Activated gamma-delta T cell treated with anti-CD3 and anti-CD28 coated beads, Interleukin-2, amount 50 U/mL, for 16 hours (primary cell): ENCODE measurements around the gene MIA2.
"Not testable (repeated sequence)": the region's sequence is repeated elsewhere in the genome, so short reads cannot be mapped to it uniquely, and the experiment has no call there.

Source experiments
- DNase-seq: peaks from one replicate; pipeline ENCODE4 v3.0.0-alpha.2; 2020; ENCODE audit warnings: low read depth

MIA2 gene

DNA sequence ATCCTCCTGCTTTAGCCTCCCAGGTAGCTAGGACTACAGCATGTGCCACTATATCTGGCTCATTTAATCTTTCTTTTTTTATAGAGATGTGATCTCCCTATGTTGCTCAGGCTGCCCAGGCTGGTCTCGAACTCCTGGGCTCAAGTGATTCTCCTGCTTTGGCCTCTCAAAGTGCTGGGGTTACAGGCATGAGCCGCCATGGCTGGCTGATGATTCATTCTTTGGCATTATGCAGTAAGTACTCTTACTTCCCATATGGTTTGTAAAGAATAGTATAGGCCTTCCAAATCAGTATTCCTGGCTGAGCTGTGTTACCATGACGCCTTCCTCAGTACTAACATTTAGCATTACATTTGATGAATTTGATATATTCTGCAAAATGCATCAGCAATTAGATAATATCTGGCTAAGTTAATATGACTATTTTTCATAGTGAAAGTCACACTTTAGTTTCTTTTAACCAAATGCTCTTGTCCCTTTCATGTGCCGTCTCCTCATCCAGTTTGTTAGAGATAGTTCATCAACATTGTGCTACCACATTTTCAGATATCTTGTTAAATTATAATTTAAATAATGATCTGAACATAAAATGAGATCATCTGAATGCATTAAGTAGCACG lies 3.2 kb upstream of the MIA2 start:
- no peak for DNase-seq

- DNase-seq: peak; percentile 9
Measured at GRCh38 chr14:39231751-39232553, 1.8 kb upstream of the MIA2 start.

DNA sequence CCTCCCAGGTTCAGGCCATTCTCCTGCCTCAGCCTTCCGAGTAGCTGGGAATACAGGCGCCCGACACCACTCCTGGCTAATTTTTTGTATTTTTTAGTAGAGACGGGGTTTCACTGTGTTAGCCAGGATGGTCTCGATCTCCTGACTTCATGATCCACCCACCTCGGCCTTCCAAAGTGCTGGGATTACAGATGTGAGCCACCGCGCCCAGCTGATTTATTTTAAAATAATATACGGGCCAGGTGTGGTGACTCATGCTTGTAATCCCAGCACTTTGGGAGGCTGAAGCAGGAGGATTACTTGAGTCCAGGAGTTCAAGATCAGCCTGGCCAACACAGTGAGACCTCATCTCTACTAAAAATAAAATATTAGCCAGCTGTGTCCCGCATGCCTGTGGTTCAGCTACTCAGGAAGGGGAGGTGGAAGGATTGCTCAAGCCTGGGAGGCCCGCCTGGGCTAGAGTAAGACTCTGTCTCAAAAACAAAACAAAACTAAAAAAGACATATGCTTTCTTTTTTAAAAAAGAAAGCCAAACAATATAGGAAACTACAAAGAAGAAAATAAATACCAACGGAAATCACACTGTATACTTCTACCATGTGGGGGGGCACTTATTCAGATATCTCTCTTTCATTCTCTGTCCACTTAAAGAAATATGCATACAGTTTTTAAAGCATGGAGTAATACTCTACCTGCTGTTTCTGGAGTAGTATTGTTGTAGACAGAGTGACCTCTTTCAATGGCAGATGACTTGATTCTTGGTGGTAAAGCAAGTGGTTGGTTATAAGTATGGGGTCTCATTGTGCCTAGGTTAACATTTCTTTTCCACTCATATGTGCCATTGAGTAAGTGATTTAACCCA lies 930 bp upstream of the MIA2 start:
- DNase-seq: no peak

- DNase-seq: not testable (repeated sequence)
Measured at GRCh38 chr14:39234986-39235385, 1.3 kb downstream of the MIA2 start.

- not testable (repeated sequence) for DNase-seq
Measured at GRCh38 chr14:39235466-39235865, 1.8 kb downstream of the MIA2 start.

DNA sequence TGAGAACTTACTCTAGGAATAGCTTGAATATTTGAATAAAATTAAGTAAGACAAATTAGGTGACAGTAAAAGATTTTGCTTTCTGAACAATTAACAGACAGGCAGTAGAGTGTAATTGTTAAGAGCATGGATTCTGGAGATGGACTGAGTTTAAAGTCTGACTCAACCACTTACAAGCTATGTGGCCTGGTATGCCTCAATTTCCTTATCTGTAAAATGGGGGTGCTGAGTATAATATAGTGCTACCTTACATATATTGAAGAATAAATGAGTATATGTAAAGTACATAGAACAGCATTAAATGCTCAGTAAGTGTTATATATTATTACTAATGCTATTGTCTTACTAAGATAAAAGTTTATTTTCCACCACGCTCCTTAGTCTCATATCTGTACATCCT lies 7.1 kb downstream of the MIA2 start:
- DNase-seq: no peak

DNA sequence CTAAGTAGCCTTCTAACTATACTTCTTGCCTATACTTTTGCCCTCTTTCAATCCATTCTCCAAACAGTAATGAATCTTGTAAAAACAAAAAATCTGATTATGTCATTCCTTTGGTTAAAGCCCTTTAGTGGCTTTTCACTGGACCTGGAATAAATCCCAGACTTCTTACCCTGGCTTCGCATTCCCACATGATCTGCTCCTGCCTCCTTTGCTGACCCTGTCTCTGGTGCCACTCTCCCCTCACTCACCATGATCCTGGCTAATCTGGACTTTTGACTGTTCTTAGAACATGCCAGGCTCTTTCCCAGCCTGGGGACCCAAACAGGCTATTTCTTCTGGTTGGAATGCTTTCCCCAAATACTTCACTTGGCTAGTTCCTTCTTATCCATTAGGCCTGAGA lies 7.9 kb downstream of the MIA2 start:
- DNase-seq: no peak

DNA sequence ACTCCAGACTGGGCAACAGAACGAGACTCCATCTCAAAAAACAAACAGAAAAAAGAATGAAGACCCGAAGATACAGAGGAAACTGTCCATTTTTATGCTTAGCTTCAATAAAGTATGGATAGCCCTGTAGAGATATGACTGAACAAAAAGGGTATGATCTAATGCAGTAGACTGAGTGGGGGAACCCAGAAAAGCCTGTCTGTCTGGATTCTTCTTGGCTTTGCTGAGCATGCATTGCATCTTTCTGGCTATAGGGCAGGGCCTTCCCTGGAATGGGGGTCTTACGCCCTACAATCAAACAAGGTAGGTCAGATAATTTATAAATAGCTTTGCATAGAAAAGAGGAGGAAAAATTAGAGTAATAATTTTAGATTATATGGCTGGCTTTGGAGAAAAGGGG lies 10.1 kb downstream of the MIA2 start:
- DNase-seq: no peak

GRCh38 chr14:39246618-39247017 lies 12.9 kb downstream of the MIA2 start:
- DNase-seq: no peak

DNA sequence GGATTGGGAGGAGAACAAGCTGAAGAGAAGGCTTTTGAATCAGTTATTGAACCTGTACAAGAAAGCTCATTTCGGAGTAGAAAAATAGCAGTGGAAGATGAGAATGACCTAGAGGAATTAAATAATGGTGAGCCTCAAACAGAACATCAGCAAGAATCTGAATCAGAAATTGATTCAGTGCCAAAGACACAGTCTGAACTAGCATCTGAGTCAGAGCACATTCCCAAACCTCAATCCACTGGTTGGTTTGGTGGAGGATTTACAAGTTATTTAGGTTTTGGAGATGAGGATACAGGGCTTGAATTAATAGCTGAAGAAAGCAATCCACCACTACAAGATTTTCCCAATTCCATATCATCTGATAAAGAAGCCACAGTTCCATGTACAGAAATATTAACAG lies 13.5 kb downstream of the MIA2 start:
- DNase-seq: no peak

DNA sequence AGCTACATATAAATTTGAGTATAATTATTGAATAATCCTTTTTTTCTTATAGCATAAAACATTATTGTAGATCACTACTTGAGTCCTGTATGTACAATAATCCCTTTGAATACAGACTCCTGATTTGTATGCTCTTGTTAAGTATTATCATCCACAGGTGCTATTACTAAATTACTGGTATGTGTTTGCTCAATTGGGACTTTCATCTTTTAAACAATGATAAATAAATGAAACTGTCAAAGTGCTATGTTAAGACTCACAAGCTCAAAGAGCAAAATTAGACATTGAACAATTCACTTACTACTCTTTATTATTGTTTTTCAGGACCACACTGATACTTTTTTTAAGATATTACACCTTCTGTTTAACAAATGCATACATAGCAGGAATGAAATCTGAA lies 17.8 kb downstream of the MIA2 start:
- no peak for DNase-seq

DNA sequence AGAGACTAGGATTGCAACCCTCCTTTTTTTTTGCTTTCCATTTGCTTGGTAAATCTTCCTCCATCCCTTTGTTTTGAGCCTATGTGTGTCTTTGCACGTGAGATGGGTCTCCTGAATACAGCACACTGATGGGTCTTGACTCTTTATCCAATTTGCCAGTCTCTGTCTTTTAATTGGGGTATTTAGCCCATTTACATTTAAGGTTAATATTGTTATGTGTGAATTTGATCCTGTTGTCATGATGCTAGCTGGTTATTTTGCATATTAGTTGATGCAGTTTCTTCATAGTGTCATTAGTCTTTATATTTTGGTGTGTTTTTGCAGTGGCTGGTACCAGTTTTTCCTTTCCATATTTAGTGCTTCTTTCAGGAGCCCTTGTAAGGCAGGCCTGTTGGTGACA lies 23.7 kb downstream of the MIA2 start:
- DNase-seq: not testable (repeated sequence)

DNA sequence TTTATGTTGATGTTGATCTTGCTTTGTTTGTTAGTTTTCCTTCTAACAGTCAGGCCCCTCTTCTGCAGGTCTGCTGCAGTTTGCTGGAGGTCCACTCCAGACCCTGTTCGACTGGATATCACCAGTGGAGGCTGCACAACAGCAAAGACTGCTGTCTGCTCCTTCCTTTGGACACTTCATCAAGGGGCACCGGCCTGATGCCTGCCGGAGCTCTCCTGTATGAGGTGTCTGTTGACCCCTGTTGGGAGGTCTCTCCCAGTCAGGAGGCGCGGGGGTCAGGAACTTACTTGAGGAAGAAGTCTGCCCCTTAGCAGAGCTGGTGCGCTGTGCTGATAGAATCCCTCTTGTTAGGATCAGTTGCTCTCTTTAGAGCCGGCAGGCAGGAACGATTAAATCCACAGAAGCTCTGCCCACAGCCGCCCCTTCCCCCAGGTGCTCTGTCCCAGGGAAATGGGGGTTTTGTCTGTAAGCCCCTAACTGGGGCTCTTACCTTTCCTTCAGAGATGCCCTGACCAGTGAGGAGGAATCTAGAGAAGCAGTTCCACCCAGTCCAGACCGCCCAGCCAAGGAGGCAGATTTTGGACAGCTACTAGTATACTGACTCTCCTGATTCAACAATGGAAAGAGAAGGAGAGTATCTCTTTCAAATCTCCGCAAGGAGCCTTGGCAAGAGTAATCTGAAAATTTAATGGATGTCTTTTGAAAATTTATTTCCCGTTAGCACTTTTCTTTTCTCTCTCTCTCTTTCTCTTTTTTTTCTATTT lies 25.2 kb downstream of the MIA2 start:
- DNase-seq: no peak

- DNase-seq: not testable (repeated sequence)
Measured at GRCh38 chr14:39260161-39260560, 26.4 kb downstream of the MIA2 start.

DNA sequence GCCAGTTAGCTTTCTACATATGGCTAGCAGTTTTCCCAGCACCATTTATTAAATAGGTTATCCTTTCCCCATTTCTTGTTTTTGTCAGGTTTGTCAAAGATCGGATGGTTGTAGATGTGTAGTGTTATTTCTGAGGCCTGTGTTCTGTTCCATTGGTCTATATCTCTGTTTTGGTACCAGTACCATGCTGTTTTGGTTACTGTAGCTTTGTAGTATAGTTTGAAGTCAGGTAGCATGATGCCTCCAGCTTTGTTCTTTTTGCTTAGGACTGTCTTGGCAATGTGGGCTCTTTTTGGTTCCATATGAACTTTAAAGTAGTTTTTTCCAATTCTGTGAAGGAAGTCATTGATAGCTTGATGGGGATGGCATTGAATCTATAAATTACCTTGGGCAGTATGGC lies 28.5 kb downstream of the MIA2 start:
- DNase-seq: not testable (repeated sequence)

DNA sequence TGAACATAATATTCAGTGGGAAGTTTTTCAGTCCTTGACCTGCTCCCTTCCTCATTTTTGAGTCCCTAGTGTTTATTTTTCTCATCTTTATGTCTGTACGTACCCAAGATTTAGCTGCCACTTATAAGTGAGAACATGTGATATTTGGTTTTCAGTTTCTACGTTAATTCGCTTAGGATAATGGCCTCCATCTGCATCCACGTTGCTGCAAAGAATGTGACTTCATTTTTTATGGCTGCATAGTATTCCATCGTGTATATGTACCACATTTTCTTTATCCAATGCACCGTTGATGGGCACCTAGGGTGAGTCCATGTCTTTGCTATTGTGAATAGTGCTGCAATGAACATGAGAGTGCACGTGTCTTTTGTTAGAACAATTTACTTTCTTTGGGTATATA lies 30.3 kb downstream of the MIA2 start:
- DNase-seq: no peak

GRCh38 chr14:39264558-39264957 lies 30.8 kb downstream of the MIA2 start:
- DNase-seq: no peak

DNA sequence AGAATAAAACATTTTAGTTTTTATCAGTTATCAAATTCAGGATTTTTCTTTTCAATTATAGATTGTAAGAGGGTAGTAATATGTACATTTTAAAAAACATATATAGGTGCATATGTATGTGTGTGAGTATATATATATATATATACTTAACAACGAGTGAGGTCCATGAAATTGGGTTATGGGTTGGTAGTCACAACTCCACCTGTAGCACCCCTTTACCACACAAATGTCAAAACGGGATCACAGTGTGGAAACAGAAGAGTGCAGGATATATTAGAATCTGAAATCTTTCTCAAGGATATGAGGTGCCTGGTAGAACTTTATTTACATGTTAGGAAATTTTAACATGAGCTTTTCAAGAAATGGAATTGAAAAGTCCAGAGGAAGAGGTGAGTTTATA lies 31.3 kb downstream of the MIA2 start:
- DNase-seq: no peak

DNA sequence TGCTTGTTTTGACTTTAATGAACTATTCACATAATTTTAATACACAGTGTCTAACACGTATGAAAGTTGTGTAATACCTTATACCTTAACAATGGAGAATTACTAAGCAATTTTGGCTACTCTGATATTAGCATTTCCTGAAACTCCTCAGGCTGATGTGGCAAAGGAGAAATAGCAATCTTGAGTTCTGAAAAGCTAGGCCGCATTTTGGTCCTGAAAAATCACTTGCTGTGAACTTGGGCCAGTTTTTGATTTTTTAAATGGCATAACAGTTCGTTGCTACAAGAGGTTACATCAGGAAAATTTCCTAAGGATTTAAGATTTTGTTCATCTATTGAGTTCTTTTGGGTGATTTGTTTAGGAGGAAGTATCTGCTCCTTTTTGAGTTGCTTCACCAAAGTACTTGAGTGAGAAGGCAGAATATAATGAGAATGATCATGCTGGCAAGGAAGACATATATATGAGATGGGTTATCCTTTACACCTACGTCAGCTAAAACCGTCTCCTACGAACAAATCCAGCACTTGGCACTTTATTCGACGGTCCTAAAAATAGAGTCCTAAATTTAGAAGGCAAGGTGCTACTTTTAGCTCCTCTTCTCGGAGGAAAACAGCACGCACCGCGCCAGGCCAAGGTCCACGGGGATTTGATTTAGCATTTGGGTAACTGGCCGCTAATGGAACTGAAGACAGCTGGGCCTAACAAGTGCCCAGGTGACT lies 32.2 kb downstream of the MIA2 start:
- no peak for DNase-seq

DNA sequence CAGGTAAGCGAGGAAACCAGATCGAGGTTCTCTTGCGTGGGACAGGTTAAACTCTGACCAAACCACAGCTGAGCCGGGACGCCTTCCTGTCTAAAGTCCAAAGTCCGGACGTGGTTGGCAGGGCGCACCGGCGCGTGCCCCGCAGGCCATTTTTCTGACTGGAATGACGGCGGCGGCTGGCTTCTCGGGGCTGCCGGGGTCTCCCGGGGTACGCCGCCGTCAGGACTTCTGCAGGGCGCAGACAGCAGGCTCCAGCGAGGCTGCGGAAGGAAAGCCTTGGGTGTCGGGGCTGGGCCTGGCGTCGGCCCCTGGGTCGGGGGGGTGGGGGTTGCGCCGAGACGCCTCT lies 32.8 kb downstream of the MIA2 start:
- peak; percentile 3 for DNase-seq

GRCh38 chr14:39266871-39267607 lies 33.3 kb downstream of the MIA2 start:
- peak; percentile 63 for DNase-seq
